ENCODE results near the gene EPB41. TPM values are rescaled to one million over a fixed set of nuclear protein-coding genes. Genes with fewer than 3 reads are reported as not detected.

Gene EPB41
- total and polyA plus RNA-seq, 2 of the 8 experiments (the other 6 are each of a cell fraction or from before 2014, with no cell fraction given), result 36.7 to 109 TPM

DNA sequence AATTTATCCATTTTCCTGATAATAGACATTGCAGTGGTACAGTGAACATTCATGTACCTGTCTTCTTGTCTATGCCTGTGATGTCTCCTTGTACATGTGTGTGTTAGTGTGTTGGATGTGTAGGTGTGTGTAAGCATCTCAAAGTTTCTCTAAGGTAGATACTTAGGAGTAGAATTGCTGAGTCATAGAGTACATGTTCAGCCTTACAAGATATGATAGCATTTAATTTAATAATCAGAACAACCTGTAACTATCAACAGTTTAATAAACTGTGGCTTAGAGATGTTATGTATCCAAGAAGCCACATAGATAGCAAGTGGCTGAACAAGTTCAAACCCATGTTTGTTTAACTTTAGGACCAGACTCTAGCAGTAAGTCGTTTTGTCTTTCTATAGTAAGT is 35.6 kb downstream of the EPB41 start:
- WGBS, 2 experiments (ENCODE audit: extremely low coverage in 1 of 2, insufficient coverage in 1 of 2, insufficient read length in 1 of 2, insufficient replicate concordance in 2 of 2, low coverage in 1 of 2, low lambda C conversion rate in 2 of 2, missing lambda C conversion rate in 1 of 2), result 83% methylated on average over 1 of the region's 1 CpG; no CpG with 5 or more reads in 1 of the 2 experiments
- FAIRE-seq (no peak), DNase-seq (ENCODE audit: low read depth in 1 of 2, low spot score in 2 of 2) (no peak)
- Histone ChIP-seq H4K20me1 (replicated peaks in 1 of 2; ENCODE audit: control insufficient read depth in 1 of 2, insufficient read depth in 2 of 2, low read length in 2 of 2) (peaks cover 0 to 1% of the 10 kb centered on the region in 2 experiments), H3K14ac (ENCODE audit: insufficient read length) (no peak overlapping the region), H2BK120ac (replicated peaks; ENCODE audit: low read depth, low read length) (no peak overlapping the region), H3K9me3 (ENCODE audit: insufficient read depth in 2 of 2, low read depth in 1 of 2, low read length in 1 of 2) (no peaks in the 10 kb centered on the region), H3K9ac (replicated peaks in 1 of 4; ENCODE audit: extremely low read depth in 1 of 4, low read depth in 3 of 4, low read length in 3 of 4) (no peak overlapping the region), H2AFZ (ENCODE audit: low read length) (no peak overlapping the region), H2BK20ac (ENCODE audit: low read length) (no peak overlapping the region), H3K79me1 (ENCODE audit: low read depth, low read length) (no peaks in the 10 kb centered on the region; the same call in none of the 2 replicates), H3K4me1 (replicated peaks in 1 of 4; ENCODE audit: control insufficient read depth in 3 of 4, insufficient read depth in 4 of 4, low read length in 3 of 4) (peaks cover 0 to 6% (median under 1%) of the 10 kb centered on the region in 4 experiments; a peak in 3 of 7 replicates), H3K4me3 (ENCODE audit: extremely low read depth in 1 of 4, insufficient read depth in 2 of 4, low read depth in 3 of 4, low read length in 4 of 4) (no peak overlapping the region), H2AK5ac (ENCODE audit: low read depth, low read length) (no peak overlapping the region), H4K5ac (ENCODE audit: insufficient read length, low read depth, low read length) (no peak overlapping the region), H4K8ac (ENCODE audit: extremely low read depth, insufficient read depth, low read length) (no peak overlapping the region), H3K4me2 (ENCODE audit: insufficient read depth in 1 of 2, low read depth in 2 of 2, low read length in 2 of 2) (no peak overlapping the region), H3K27ac (ENCODE audit: low read depth, low read length) (no peak overlapping the region), H3K56ac (replicated peaks; ENCODE audit: insufficient read length, low read depth, low read length) (no peak overlapping the region), H3K36me3 (ENCODE audit: control insufficient read depth in 2 of 4, insufficient read depth in 4 of 4, low read length in 3 of 4) (no peaks in the 10 kb centered on the region), H2BK15ac (ENCODE audit: low read length) (no peak overlapping the region), H3K23ac (ENCODE audit: insufficient read length) (no peak overlapping the region), H4K91ac (replicated peaks; ENCODE audit: insufficient read length, low read length) (no peak overlapping the region), H3K23me2 (ENCODE audit: low read depth, low read length) (peaks cover 2% of the 10 kb centered on the region; the same call in 1 of the 2 replicates), H3K18ac (ENCODE audit: extremely low read depth, low read length) (no peak overlapping the region), H2BK5ac (ENCODE audit: low read depth, low read length) (no peak overlapping the region), H2BK12ac (ENCODE audit: low read depth, low read length) (no peak overlapping the region), H3K79me2 (ENCODE audit: control insufficient read depth in 1 of 2, insufficient read depth in 2 of 2, low read length in 2 of 2) (peaks cover 0 to 60% of the 10 kb centered on the region in 2 experiments; a peak in 3 of 4 replicates), H3K4ac (replicated peaks; ENCODE audit: insufficient read length, low read depth, low read length) (no peak overlapping the region), H3K27me3 (replicated peaks in 1 of 4; ENCODE audit: control insufficient read depth in 3 of 4, extremely low read depth in 1 of 4, insufficient read depth in 3 of 4, low read length in 3 of 4) (no peaks in the 10 kb centered on the region)
- POLR2A ChIA-PET (ENCODE audit: partially characterized antibody), result no interaction called here
- TF ChIP-seq RFX5 (IDR thresholded peaks at IDR 0.05; ENCODE audit: borderline replicate concordance, low read depth, low read length), result no peak
- TF ChIP-seq POLR2AphosphoS5 (IDR thresholded peaks at IDR 0.05; ENCODE audit: low read depth, low read length), result no peak
- no peak for TF ChIP-seq YY1 (IDR thresholded peaks at IDR 0.05; ENCODE audit: low read depth, low read length)
- TF ChIP-seq MAFK (IDR thresholded peaks at IDR 0.05; ENCODE audit: low read depth, low read length), result no peak
- no peak for TF ChIP-seq POLR2A (IDR thresholded peaks at IDR 0.05; ENCODE audit: control extremely low read depth in 1 of 2, low read depth in 2 of 2, low read length in 2 of 2)
- TF ChIP-seq, protein P1, sequence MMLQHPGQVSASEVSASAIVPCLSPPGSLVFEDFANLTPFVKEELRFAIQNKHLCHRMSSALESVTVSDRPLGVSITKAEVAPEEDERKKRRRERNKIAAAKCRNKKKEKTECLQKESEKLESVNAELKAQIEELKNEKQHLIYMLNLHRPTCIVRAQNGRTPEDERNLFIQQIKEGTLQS (IDR thresholded peaks at IDR 0.05; ENCODE audit: insufficient read depth, low read depth, low read length), result no peak
- TF ChIP-seq, protein P2, sequence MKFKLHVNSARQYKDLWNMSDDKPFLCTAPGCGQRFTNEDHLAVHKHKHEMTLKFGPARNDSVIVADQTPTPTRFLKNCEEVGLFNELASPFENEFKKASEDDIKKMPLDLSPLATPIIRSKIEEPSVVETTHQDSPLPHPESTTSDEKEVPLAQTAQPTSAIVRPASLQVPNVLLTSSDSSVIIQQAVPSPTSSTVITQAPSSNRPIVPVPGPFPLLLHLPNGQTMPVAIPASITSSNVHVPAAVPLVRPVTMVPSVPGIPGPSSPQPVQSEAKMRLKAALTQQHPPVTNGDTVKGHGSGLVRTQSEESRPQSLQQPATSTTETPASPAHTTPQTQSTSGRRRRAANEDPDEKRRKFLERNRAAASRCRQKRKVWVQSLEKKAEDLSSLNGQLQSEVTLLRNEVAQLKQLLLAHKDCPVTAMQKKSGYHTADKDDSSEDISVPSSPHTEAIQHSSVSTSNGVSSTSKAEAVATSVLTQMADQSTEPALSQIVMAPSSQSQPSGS (IDR thresholded peaks at IDR 0.05; ENCODE audit: low read length), result no peak
- no peak for TF ChIP-seq CEBPB (IDR thresholded peaks at IDR 0.05; ENCODE audit: low read depth, low read length)
- no peak for TF ChIP-seq BRCA1 (IDR thresholded peaks at IDR 0.05; ENCODE audit: low read depth, low read length)
- no peak for TF ChIP-seq SIRT6 (IDR thresholded peaks at IDR 0.05; ENCODE audit: low read length)
- no peak for TF ChIP-seq GABPA (IDR thresholded peaks at IDR 0.05; ENCODE audit: borderline replicate concordance, insufficient read depth, low read length)
- no peak for TF ChIP-seq NRF1 (IDR thresholded peaks at IDR 0.05; ENCODE audit: low read depth, low read length)
- CTCF ChIA-PET (ENCODE audit: partially characterized antibody), result interaction anchor here (0.6 to 0.7 kb wide), 4 partner anchors 72 to 150 kb away, joined by 3 to 4 read pairs (median 3); no protein-coding TSS in a partner anchor
